ENCODE measurements around the gene CDIP1. TPM values are rescaled to one million over a fixed set of nuclear protein-coding genes. Genes with fewer than 3 reads are reported as not detected.

Gene CDIP1
- total RNA-seq, 1 donor from 2014 or later: 61.6 TPM

- Mint-ChIP-seq H3K27me3 (ENCODE audit: insufficient read depth) (no peaks in the 10 kb centered on the region), H3K4me1 (ENCODE audit: low read depth) (peaks cover 51% of the 10 kb centered on the region), H3K36me3 (ENCODE audit: low read depth) (peaks cover 29% of the 10 kb centered on the region), H3K9me3 (no peaks in the 10 kb centered on the region), H3K4me3 (peak overlapping the region; percentile 48), H3K27ac (peak overlapping the region; percentile 76)
- DNase-seq (ENCODE audit: low spot score): no peak
- intact Hi-C loops (cut with micrococcal nuclease): no loop called here
Observed at GRCh38 chr16:4489030-4489429, 49.5 kb downstream of the CDIP1 start.

- Mint-ChIP-seq H3K4me1 (ENCODE audit: low read depth) (peaks cover 50% of the 10 kb centered on the region), H3K36me3 (ENCODE audit: low read depth) (peaks cover 28% of the 10 kb centered on the region), H3K4me3 (peak overlapping the region; percentile 48), H3K9me3 (no peaks in the 10 kb centered on the region), H3K27me3 (ENCODE audit: insufficient read depth) (no peaks in the 10 kb centered on the region), H3K27ac (peak overlapping the region; percentile 76)
- DNase-seq (ENCODE audit: low spot score): no peak
- intact Hi-C loops (cut with micrococcal nuclease): loop anchor here (1.0 kb wide), 2 partner anchors 12 to 17 kb away; partner anchors contain the start of gene HMOX2
Observed at GRCh38 chr16:4488499-4488967, 50.0 kb downstream of the CDIP1 start.

GRCh38 chr16:4487955-4488498 is 50.5 kb downstream of the CDIP1 start:
- peaks cover 24% of the 10 kb centered on the region for H3K36me3 Mint-ChIP-seq (ENCODE audit: low read depth)
- peaks cover 45% of the 10 kb centered on the region for H3K4me1 Mint-ChIP-seq (ENCODE audit: low read depth)
- peak overlapping the region; percentile 76 for H3K27ac Mint-ChIP-seq
- no peak for DNase-seq (ENCODE audit: low spot score)
- peak overlapping the region; percentile 48 for H3K4me3 Mint-ChIP-seq
- no peaks in the 10 kb centered on the region for H3K9me3 Mint-ChIP-seq
- H3K27me3 Mint-ChIP-seq (ENCODE audit: insufficient read depth): no peaks in the 10 kb centered on the region
- intact Hi-C loops (cut with micrococcal nuclease): loop anchor here (1.0 kb wide), 2 partner anchors 12 to 17 kb away; partner anchors contain the start of gene HMOX2

DNA sequence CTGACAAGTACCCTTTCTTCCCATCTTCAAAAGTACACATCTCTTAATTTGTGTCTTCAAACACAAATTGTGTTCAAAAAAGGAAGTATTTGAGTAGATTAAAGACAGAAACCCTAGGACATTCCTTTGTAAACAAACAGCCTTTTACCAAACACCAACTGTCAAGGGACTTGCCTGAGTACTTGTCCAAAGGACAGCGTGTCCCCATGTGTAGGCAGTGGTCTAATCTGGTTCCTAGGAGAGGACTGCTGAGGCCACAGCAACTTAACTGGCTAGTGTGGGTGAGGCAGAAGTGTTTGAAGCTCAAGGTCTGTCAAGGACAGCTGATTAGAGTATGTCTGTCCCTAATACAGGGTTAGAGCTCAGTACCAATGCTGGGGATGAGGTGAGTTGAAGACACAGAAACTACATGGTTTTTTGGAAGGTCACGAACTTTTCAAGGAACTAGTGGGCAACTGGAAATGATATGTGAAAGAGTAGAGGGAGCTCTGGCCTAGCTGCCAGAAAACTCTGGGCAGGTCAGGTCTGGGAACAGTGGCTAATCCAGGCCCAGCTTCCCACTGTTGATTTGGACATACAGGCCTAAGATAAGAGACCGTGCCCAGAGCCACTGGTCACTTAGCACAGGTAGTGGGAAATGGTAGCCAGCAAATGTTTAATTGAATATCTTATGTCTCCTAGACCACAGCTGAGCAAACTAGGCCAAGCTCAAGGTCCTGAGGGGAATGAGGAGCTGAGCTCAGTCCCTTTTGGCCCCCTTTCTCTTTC is 52.3 kb downstream of the CDIP1 start:
- Mint-ChIP-seq H3K4me3 (no peak overlapping the region), H3K27me3 (ENCODE audit: insufficient read depth) (no peaks in the 10 kb centered on the region)
- intact Hi-C loops (cut with micrococcal nuclease): no loop called here

GRCh38 chr16:4481963-4482362 is 56.6 kb downstream of the CDIP1 start:
- peaks cover 20% of the 10 kb centered on the region for H3K36me3 Mint-ChIP-seq (ENCODE audit: low read depth)
- H3K4me1 Mint-ChIP-seq (ENCODE audit: low read depth): peaks cover 49% of the 10 kb centered on the region
- H3K9me3 Mint-ChIP-seq: no peaks in the 10 kb centered on the region
- no peak overlapping the region for H3K4me3 Mint-ChIP-seq
- intact Hi-C loops (cut with micrococcal nuclease): no loop called here
- no peak for DNase-seq (ENCODE audit: low spot score)
- H3K27ac Mint-ChIP-seq: no peak overlapping the region
- no peaks in the 10 kb centered on the region for H3K27me3 Mint-ChIP-seq (ENCODE audit: insufficient read depth)

More for the DNA sequence above, 52.3 kb downstream of the CDIP1 start:
- Mint-ChIP-seq H3K27ac (peak overlapping the region; percentile 33), H3K4me1 (ENCODE audit: low read depth) (peaks cover 61% of the 10 kb centered on the region), H3K36me3 (ENCODE audit: low read depth) (peaks cover 28% of the 10 kb centered on the region), H3K9me3 (no peaks in the 10 kb centered on the region)
- DNase-seq (ENCODE audit: low spot score): no peak

DNA sequence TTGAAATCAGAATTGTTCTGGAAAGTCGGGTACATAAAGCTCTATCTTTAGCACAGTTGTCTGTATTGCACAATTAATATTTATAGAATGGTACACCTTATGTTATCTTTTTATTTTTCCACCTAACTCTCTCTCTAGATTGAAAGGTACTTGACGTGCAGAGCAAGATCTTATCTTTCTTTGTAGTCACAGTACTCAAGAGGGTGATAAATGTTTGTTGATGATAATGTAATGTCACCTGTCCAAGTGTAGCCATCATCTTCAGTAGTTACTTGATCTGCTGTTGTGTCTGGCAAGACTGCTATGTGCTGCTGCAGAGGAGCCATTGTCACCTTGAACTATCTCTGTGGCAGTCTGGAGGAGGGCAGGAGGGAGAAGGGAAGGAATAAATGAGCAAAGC is 57.0 kb downstream of the CDIP1 start:
- Mint-ChIP-seq H3K4me3 (no peak overlapping the region), H3K4me1 (ENCODE audit: low read depth) (peaks cover 48% of the 10 kb centered on the region), H3K27me3 (ENCODE audit: insufficient read depth) (no peaks in the 10 kb centered on the region), H3K27ac (no peak overlapping the region), H3K36me3 (ENCODE audit: low read depth) (peaks cover 20% of the 10 kb centered on the region), H3K9me3 (no peaks in the 10 kb centered on the region)
- intact Hi-C loops (cut with micrococcal nuclease): no loop called here
- no peak for DNase-seq (ENCODE audit: low spot score)

DNA sequence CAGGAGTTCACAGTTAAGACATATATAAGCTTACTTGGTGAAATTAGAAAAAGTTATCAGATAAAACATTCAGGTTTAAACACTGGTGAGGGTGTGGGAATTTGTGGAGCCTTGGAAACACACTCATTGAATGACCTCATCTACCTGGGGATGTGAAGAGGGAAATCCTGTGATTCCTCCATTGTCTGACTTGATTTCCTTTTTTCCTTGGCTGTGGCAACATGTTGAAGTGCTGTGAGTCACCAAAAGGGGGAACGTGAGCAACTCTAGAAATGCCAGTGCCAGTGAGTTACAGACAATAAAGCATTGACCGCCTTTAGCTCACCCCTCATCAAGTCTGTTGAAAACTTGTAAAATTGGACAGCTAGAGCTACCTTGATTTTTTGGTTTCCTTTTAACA is 60.6 kb downstream of the CDIP1 start:
- Mint-ChIP-seq H3K9me3 (no peaks in the 10 kb centered on the region), H3K27me3 (ENCODE audit: insufficient read depth) (no peaks in the 10 kb centered on the region), H3K36me3 (ENCODE audit: low read depth) (peaks cover 15% of the 10 kb centered on the region), H3K4me1 (ENCODE audit: low read depth) (peaks cover 38% of the 10 kb centered on the region), H3K27ac (peak overlapping the region; percentile 44), H3K4me3 (peak overlapping the region; percentile 89)
- intact Hi-C loops (cut with micrococcal nuclease): loop anchor here (2.0 to 5.0 kb wide), 4 partner anchors 147 to 371 kb away; partner anchors contain the start of genes ADCY9, MGRN1 and TFAP4
- no peak for DNase-seq (ENCODE audit: low spot score)

- H3K4me1 Mint-ChIP-seq (ENCODE audit: low read depth): peaks cover 21% of the 10 kb centered on the region
- H3K4me3 Mint-ChIP-seq: peak within 1 kb of the TSS; percentile 89
- peak within 1 kb of the TSS; percentile 89 for H3K27ac Mint-ChIP-seq
- DNase-seq (ENCODE audit: low spot score): peak; percentile 93
- H3K27me3 Mint-ChIP-seq (ENCODE audit: insufficient read depth): no peaks in the 10 kb centered on the region
- intact Hi-C loops (cut with micrococcal nuclease): loop anchor here (1.0 to 5.0 kb wide), 14 partner anchors 12 to 373 kb away; partner anchors contain the start of genes ADCY9, CDIP1, DNAJA3 and MGRN1
- H3K36me3 Mint-ChIP-seq (ENCODE audit: low read depth): peaks cover 13% of the 10 kb centered on the region
- H3K9me3 Mint-ChIP-seq: no peaks in the 10 kb centered on the region
Observed at GRCh38 chr16:4475880-4476788, 62.4 kb downstream of the CDIP1 start, which contains the start of gene HMOX2. HMOX2 (plus strand) TSS chr16:4476398; CDS start chr16:4505525, 29,127 bp downstream.

DNA sequence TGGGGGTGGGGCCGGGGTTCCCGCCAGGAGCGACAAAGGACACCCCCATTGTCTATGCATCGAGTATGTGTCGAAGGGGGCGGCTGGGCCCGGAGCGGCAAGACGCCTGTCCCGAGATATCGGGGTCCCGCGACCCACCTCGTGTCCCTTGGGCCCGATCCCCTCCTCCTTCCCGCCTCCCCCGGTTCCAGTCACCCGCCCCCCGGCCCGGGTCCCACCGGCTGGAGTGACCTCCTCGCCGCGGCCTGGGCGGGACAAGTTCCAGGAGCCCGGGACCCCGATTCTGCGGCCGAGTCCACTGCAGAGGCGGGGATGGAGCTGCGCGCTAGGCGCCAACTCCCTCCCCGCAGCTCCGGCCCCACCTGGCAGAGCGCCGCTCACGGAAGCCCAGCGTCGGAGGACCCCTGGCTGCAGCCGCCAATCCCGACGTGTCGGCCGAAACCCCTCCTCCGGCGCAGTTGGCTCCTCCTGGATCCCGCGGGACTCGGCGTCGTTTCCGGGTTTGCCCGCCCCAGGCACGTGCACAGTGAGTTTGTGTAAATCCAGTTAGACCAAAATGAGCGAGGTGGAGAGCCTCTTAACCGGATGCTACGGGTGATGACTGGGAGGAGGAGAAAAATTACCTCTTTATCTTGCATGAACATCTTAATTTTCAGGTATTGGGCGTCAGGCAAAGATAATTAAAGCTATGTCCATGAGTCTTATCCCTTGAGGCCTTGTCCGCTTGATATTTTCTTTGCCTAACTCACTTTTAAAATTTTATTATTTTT is 64.2 kb downstream of the CDIP1 start, which contains the start of gene NMRAL1:
Gene NMRAL1, minus strand, starts transcription at position 434 of the 770 bp plus-strand sequence. CDS start 493 bp downstream, outside the sequence.
- Mint-ChIP-seq H3K27ac (peak within 1 kb of the TSS; percentile 87), H3K27me3 (ENCODE audit: insufficient read depth) (no peaks in the 10 kb centered on the region), H3K9me3 (no peaks in the 10 kb centered on the region), H3K4me1 (ENCODE audit: low read depth) (peaks cover 21% of the 10 kb centered on the region), H3K4me3 (peak within 1 kb of the TSS; percentile 88), H3K36me3 (ENCODE audit: low read depth) (peaks cover 13% of the 10 kb centered on the region)
- intact Hi-C loops (cut with micrococcal nuclease): no loop called here
- peak; percentile 82 for DNase-seq (ENCODE audit: low spot score)

DNA sequence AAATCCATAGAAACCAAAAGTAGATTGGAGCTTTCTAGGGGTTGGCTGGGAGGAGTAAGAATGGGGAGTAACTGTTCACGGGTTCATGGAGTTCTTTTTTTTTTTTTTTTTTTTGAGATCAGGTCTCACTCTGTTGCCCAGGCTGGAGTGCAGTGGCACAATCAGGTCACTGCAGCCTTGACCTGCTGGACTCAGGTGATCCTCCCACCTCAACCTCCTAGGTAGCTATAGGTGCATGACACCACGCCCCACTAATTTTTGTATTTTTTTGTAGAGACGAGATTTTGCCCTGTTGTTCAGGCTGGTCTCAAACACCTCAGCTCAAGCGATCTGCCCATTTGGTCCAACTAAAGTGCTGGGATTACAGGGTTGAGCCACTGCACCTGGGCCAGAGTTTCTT is 65.7 kb downstream of the CDIP1 start:
- intact Hi-C loops (cut with micrococcal nuclease): no loop called here
- H3K27ac Mint-ChIP-seq: peak overlapping the region; percentile 42
- peaks cover 7% of the 10 kb centered on the region for H3K36me3 Mint-ChIP-seq (ENCODE audit: low read depth)
- peaks cover 12% of the 10 kb centered on the region for H3K4me1 Mint-ChIP-seq (ENCODE audit: low read depth)
- DNase-seq (ENCODE audit: low spot score): no peak
- H3K4me3 Mint-ChIP-seq: peak overlapping the region; percentile 45
- no peaks in the 10 kb centered on the region for H3K27me3 Mint-ChIP-seq (ENCODE audit: insufficient read depth)
- no peaks in the 10 kb centered on the region for H3K9me3 Mint-ChIP-seq

- peaks cover 8% of the 10 kb centered on the region for H3K36me3 Mint-ChIP-seq (ENCODE audit: low read depth)
- H3K9me3 Mint-ChIP-seq: no peaks in the 10 kb centered on the region
- no peak overlapping the region for H3K4me3 Mint-ChIP-seq
Observed at GRCh38 chr16:4471869-4472268, 66.7 kb downstream of the CDIP1 start.

DNA sequence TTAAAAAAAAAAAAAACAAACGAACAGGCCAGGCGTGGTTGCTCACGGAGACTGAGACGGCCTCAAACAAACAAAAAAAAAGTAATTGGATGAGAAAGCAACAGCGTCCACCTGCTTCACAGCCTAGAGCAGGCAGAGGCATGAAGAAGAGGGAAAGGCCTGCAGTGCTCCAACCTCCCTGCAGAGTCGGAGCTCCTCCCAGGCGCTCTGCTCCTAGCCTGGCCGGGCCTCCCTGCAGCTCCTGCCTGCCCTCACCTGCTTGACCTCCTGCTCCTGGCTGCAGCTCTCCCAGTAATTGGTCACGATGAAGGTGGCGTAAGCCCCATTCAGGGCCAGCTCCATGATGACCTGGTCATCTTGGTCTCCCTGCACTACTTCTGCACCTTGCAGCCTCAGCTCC is 69.6 kb downstream of the CDIP1 start:
- DNase-seq (ENCODE audit: low spot score): no peak
- Mint-ChIP-seq H3K27me3 (ENCODE audit: insufficient read depth) (no peaks in the 10 kb centered on the region), H3K4me3 (no peak overlapping the region), H3K36me3 (ENCODE audit: low read depth) (peaks cover 7% of the 10 kb centered on the region), H3K27ac (no peak overlapping the region), H3K4me1 (ENCODE audit: low read depth) (peaks cover 7% of the 10 kb centered on the region), H3K9me3 (no peaks in the 10 kb centered on the region)
- intact Hi-C loops (cut with micrococcal nuclease): no loop called here

More at GRCh38 chr16:4471869-4472268, 66.7 kb downstream of the CDIP1 start:
- H3K4me1 Mint-ChIP-seq (ENCODE audit: low read depth): peaks cover 6% of the 10 kb centered on the region
- no peak for DNase-seq (ENCODE audit: low spot score)
- H3K27me3 Mint-ChIP-seq (ENCODE audit: insufficient read depth): no peaks in the 10 kb centered on the region
- intact Hi-C loops (cut with micrococcal nuclease): no loop called here
- no peak overlapping the region for H3K27ac Mint-ChIP-seq
